DND-41 (cell line): ENCODE data around the gene TMX2.

ENCODE experiments used
- ATAC-seq: fragments of 200-7000 bp; cut with Tn5 transposase; 3 replicates; pipeline ENCODE4 v1.9.1; 2021; ENCODE audit warnings: low read depth; ENCODE audit not compliant: insufficient read depth
- DNase-seq: peaks from one replicate; pipeline ENCODE4 v3.0.0-alpha.2; 2020
- H2AFZ ChIP-seq: 2 replicates; pipeline ENCODE4 v1.6.0; 2012; ENCODE audit warnings: low read depth, low read length
- H3K27ac ChIP-seq: 2 replicates; pipeline ENCODE4 v1.5.1; 2012; ENCODE audit warnings: low read length, inconsistent platforms
- H3K27me3 ChIP-seq: fragments of 200-600 bp; sonication (generic); 2 replicates; pipeline ENCODE4 v1.6.0; 2012; ENCODE audit warnings: low read length, mild to moderate bottlenecking, inconsistent platforms; ENCODE audit not compliant: insufficient read depth, poor library complexity
- H3K36me3 ChIP-seq: 2 replicates; pipeline ENCODE4 v1.5.1; 2012; ENCODE audit warnings: low read length, inconsistent platforms; ENCODE audit not compliant: insufficient read depth
- H3K4me1 ChIP-seq: 2 replicates; pipeline ENCODE4 v1.5.1; 2012; ENCODE audit warnings: mild to moderate bottlenecking, low read length; ENCODE audit not compliant: insufficient read depth
- H3K4me2 ChIP-seq: 2 replicates; pipeline ENCODE4 v1.6.0; 2012; ENCODE audit warnings: mild to moderate bottlenecking, moderate library complexity, low read length, inconsistent platforms; ENCODE audit not compliant: insufficient read depth
- H3K4me3 ChIP-seq, 2 experiments: fragments of 200-600 bp in 1 of 2; shearing (Covaris generic) in 1 of 2; 2 replicates each; pipeline ENCODE4 v1.5.1; 2012 to 2016; ENCODE audit warnings: inconsistent platforms in 2 of 2, low read length in 2 of 2, mild to moderate bottlenecking in 2 of 2, low read depth in 1 of 2, moderate library complexity in 1 of 2
- H3K79me2 ChIP-seq: 2 replicates; pipeline ENCODE4 v1.6.0; 2012; ENCODE audit warnings: low read length, inconsistent platforms; ENCODE audit not compliant: insufficient read depth
- H3K9ac ChIP-seq: 2 replicates; pipeline ENCODE4 v1.6.0; 2012; ENCODE audit warnings: low read depth, mild to moderate bottlenecking, inconsistent platforms, low read length, moderate library complexity
- H3K9me3 ChIP-seq: 2 replicates; pipeline ENCODE4 v1.5.1; 2012; ENCODE audit warnings: low read length, moderate library complexity, mild to moderate bottlenecking, inconsistent platforms; ENCODE audit not compliant: insufficient read depth, severe bottlenecking
- H4K20me1 ChIP-seq: 2 replicates; pipeline ENCODE4 v1.6.0; 2012; ENCODE audit warnings: low read length; ENCODE audit not compliant: insufficient read depth
- CTCF ChIP-seq: IDR thresholded peaks from 2 replicates; pipeline ENCODE4 v1.5.1; 2012; ENCODE audit warnings: borderline replicate concordance, low read length, moderate library complexity, mild to moderate bottlenecking; ENCODE audit not compliant: poor library complexity, severe bottlenecking; ENCODE audit errors: extremely low read depth
- EZH2 ChIP-seq: IDR thresholded peaks from 3 replicates; pipeline ENCODE4 v1.6.1; 2012; ENCODE audit warnings: borderline replicate concordance, low read depth, mild to moderate bottlenecking, moderate library complexity, low read length, inconsistent platforms; ENCODE audit not compliant: severe bottlenecking

Gene TMX2

GRCh38 chr11:57742087-57742452 lies 29.7 kb downstream of the TMX2 start:
- H3K4me1 ChIP-seq = peaks cover 27% of the 10 kb centered on the region
- peak overlapping the region; percentile 87 for H3K27ac ChIP-seq
- peaks cover 7% of the 10 kb centered on the region; the same call in 1 of the 2 replicates for H4K20me1 ChIP-seq
- peak overlapping the region; percentile 95 for H2AFZ ChIP-seq
- no peak for TF ChIP-seq CTCF
- no peak for TF ChIP-seq EZH2
- no peaks in the 10 kb centered on the region for H3K9me3 ChIP-seq
- H3K4me2 ChIP-seq = peak overlapping the region; percentile 92
- peak overlapping the region; percentile 68 to 76 for H3K4me3 ChIP-seq
- H3K27me3 ChIP-seq = no peaks in the 10 kb centered on the region
- no peak for DNase-seq
- H3K9ac ChIP-seq = peak overlapping the region; percentile 91
- peaks cover 33% of the 10 kb centered on the region for H3K79me2 ChIP-seq
- ATAC-seq = no peak
- H3K36me3 ChIP-seq = peaks cover 70% of the 10 kb centered on the region

GRCh38 chr11:57744357-57744756 lies 32.0 kb downstream of the TMX2 start:
- no peaks in the 10 kb centered on the region for H3K9me3 ChIP-seq
- H3K4me3 ChIP-seq = no peak overlapping the region
- H3K4me1 ChIP-seq = peaks cover 27% of the 10 kb centered on the region
- H3K79me2 ChIP-seq = peaks cover 25% of the 10 kb centered on the region
- no peak overlapping the region for H3K4me2 ChIP-seq
- ATAC-seq (no peak), DNase-seq (no peak)
- no peak overlapping the region for H3K27ac ChIP-seq
- no peaks in the 10 kb centered on the region for H3K27me3 ChIP-seq
- peaks cover 7% of the 10 kb centered on the region; the same call in 1 of the 2 replicates for H4K20me1 ChIP-seq
- peaks cover 49% of the 10 kb centered on the region for H3K36me3 ChIP-seq
- TF ChIP-seq EZH2 = no peak
- no peak for TF ChIP-seq CTCF
- H2AFZ ChIP-seq = no peak overlapping the region
- H3K9ac ChIP-seq = no peak overlapping the region

GRCh38 chr11:57745206-57745605 lies 32.8 kb downstream of the TMX2 start:
- DNase-seq = no peak

More at GRCh38 chr11:57745206-57745605, 32.8 kb downstream of the TMX2 start:
- Histone ChIP-seq H3K27me3 (no peaks in the 10 kb centered on the region), H3K9ac (no peak overlapping the region), H3K27ac (0 out of 2 replicates have a peak overlapping the region, but pooled peaks have one; percentile 1), H3K4me1 (peaks cover 19% of the 10 kb centered on the region), H3K4me2 (no peak overlapping the region), H2AFZ (no peak overlapping the region), H3K4me3 (no peak overlapping the region), H3K79me2 (peaks cover 25% of the 10 kb centered on the region), H3K9me3 (no peaks in the 10 kb centered on the region), H4K20me1 (peaks cover 7% of the 10 kb centered on the region; the same call in 1 of the 2 replicates), H3K36me3 (peaks cover 41% of the 10 kb centered on the region)
- ATAC-seq = no peak
- TF ChIP-seq CTCF = no peak
- no peak for TF ChIP-seq EZH2
